ENCODE measurements around the gene USP17L27.
"Not testable (repeated sequence)": the region's sequence is repeated elsewhere in the genome, so short reads cannot be mapped to it uniquely, and the experiment has no call there.

USP17L27 gene

DNA sequence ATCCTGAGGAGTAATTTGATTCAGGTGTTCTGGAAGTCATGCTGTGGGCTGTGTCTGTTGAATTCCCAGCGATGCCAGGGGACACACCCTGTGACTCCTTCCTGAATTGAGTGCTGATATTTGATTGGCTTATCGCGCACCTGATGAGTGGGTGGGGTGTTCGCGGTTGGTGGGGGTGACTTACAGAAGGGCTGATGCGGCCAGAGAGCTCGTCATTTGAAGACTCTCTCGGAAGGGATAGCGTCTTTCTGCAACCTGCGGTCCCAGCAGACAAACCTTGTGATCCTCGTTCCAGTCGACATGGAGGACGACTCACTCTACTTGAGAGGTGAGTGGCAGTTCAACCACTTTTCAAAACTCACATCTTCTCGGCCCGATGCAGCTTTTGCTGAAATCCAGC is at the start of gene USP17L27:
Gene USP17L27 (plus strand): TSS at position 301 of the 400 bp plus-strand sequence. CDS start 0 bp downstream, at position 301.
- H3K4me3 ChIP-seq (ENCODE audit: low read depth, low read length); DNase-seq (ENCODE audit: low read depth); in situ Hi-C loops (cut with HindIII; ENCODE audit: low sequenced_read_pairs): not testable (repeated sequence)

DNA sequence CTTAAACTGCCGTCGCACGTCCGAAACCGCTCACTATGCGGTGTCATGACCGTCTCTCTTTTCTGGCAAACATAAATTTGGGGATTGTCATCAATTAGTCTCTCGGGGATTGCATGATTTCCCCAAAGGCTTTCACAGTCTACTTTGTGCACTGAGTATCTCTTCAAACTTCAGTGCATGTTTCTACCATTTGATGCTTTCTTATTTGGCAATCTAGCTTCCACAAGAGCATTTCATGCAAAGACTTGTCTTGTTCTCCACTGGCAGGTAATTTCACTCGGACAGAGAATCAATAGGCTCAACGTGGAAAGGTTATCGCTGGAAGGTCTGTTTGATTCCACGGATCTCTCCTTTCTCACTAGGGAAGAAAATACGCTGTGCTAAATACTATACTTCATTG is 19.8 kb upstream of the USP17L27 start:
- DNase-seq (ENCODE audit: low read depth); in situ Hi-C loops (cut with HindIII; ENCODE audit: low sequenced_read_pairs): not testable (repeated sequence)

GRCh38 chr4:9324865-9325264 is 19.1 kb upstream of the USP17L27 start, which contains the start of gene USP17L24:
TSS of gene USP17L24 (plus strand) at chr4:9325165. CDS start at chr4:9325165, 0 bp downstream.
- in situ Hi-C loops (cut with HindIII; ENCODE audit: low sequenced_read_pairs); DNase-seq (ENCODE audit: low read depth); H3K4me3 ChIP-seq (ENCODE audit: low read depth, low read length): not testable (repeated sequence)

More for the DNA sequence above, 19.8 kb upstream of the USP17L27 start:
- H3K4me3 ChIP-seq (ENCODE audit: low read depth, low read length), result not testable (repeated sequence)

- DNase-seq (ENCODE audit: low read depth); in situ Hi-C loops (cut with HindIII; ENCODE audit: low sequenced_read_pairs); H3K4me3 ChIP-seq (ENCODE audit: low read depth, low read length): not testable (repeated sequence)
Measured at GRCh38 chr4:9329611-9330010, 14.3 kb upstream of the USP17L27 start, which contains the start of gene USP17L25. TSS of gene USP17L25 (plus strand) at chr4:9329911. CDS start at chr4:9329911, 0 bp downstream.

GRCh38 chr4:9334358-9334757 is 9.6 kb upstream of the USP17L27 start, which contains the start of gene USP17L26:
TSS of gene USP17L26 (plus strand) at chr4:9334658. CDS start at chr4:9334658, 0 bp downstream.
- DNase-seq (ENCODE audit: low read depth); in situ Hi-C loops (cut with HindIII; ENCODE audit: low sequenced_read_pairs); H3K4me3 ChIP-seq (ENCODE audit: low read depth, low read length): not testable (repeated sequence)

GRCh38 chr4:9339103-9339502 is 4.8 kb upstream of the USP17L27 start, which contains the start of gene USP17L5:
TSS of gene USP17L5 (plus strand) at chr4:9339403. CDS start at chr4:9339403, 0 bp downstream.
- H3K4me3 ChIP-seq (ENCODE audit: low read depth, low read length); in situ Hi-C loops (cut with HindIII; ENCODE audit: low sequenced_read_pairs); DNase-seq (ENCODE audit: low read depth): not testable (repeated sequence)

DNA sequence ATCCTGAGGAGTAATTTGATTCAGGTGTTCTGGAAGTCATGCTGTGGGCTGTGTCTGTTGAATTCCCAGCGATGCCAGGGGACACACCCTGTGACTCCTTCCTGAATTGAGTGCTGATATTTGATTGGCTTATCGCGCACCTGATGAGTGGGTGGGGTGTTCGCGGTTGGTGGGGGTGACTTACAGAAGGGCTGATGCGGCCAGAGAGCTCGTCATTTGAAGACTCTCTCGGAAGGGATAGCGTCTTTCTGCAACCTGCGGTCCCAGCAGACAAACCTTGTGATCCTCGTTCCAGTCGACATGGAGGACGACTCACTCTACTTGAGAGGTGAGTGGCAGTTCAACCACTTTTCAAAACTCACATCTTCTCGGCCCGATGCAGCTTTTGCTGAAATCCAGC is 4.6 kb downstream of the USP17L27 start, which contains the start of gene USP17L28:
Gene USP17L28 (plus strand): TSS at position 301 of the 400 bp plus-strand sequence. CDS start 0 bp downstream, at position 301.
- DNase-seq (ENCODE audit: low read depth); in situ Hi-C loops (cut with HindIII; ENCODE audit: low sequenced_read_pairs); H3K4me3 ChIP-seq (ENCODE audit: low read depth, low read length): not testable (repeated sequence)

DNA sequence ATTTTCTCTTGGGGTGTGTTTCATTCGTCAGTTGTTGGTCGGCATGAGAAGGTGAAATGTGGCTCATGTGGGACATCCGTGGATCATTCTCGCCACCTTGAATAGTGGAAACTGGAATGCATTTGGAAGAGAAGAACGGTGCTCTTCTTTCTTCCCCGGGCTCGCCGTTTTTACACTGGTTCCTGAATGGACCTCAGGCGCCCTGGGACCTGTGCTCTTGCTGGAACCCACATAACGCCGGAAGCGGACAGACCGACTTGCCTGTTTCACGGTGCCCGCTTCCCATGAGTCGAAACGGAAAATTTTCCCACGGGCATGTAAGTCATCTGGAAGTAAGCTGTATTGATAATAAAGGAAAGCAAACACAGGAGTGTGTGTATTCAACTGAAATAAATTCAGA is 6.9 kb downstream of the USP17L27 start:
- DNase-seq (ENCODE audit: low read depth); H3K4me3 ChIP-seq (ENCODE audit: low read depth, low read length); in situ Hi-C loops (cut with HindIII; ENCODE audit: low sequenced_read_pairs): not testable (repeated sequence)

GRCh38 chr4:9353338-9353737 is 9.4 kb downstream of the USP17L27 start, which contains the start of gene USP17L29:
TSS of gene USP17L29 (plus strand) at chr4:9353638. CDS start at chr4:9353638, 0 bp downstream.
- in situ Hi-C loops (cut with HindIII; ENCODE audit: low sequenced_read_pairs); DNase-seq (ENCODE audit: low read depth); H3K4me3 ChIP-seq (ENCODE audit: low read depth, low read length): not testable (repeated sequence)

DNA sequence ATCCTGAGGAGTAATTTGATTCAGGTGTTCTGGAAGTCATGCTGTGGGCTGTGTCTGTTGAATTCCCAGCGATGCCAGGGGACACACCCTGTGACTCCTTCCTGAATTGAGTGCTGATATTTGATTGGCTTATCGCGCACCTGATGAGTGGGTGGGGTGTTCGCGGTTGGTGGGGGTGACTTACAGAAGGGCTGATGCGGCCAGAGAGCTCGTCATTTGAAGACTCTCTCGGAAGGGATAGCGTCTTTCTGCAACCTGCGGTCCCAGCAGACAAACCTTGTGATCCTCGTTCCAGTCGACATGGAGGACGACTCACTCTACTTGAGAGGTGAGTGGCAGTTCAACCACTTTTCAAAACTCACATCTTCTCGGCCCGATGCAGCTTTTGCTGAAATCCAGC is 18.9 kb downstream of the USP17L27 start, which contains the start of gene USP17L30:
Gene USP17L30 (plus strand): TSS at position 301 of the 400 bp plus-strand sequence. CDS start 0 bp downstream, at position 301.
- in situ Hi-C loops (cut with HindIII; ENCODE audit: low sequenced_read_pairs); H3K4me3 ChIP-seq (ENCODE audit: low read depth, low read length); DNase-seq (ENCODE audit: low read depth): not testable (repeated sequence)

DNA sequence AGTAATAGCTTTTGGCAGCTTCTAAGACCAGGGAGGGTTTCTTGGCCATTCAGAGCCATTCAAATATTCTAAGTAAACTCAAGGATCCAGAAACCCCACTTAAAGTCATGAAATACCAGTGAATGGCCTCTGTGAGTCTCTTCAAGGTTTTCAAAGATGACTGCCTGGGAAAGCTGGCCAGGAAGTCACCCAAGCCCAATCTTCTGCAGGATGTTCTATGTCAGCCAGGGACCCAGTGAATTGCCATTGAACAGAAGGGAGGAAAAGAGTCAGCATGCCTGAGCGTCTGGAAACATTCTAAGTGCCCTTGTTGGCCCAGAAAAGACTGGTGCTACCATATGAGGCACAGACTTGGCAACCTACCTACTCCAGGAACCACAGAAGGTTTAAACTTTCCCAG is 35.9 kb downstream of the USP17L27 start:
- in situ Hi-C loops (cut with HindIII; ENCODE audit: low sequenced_read_pairs); DNase-seq (ENCODE audit: low read depth); H3K4me3 ChIP-seq (ENCODE audit: low read depth, low read length): not testable (repeated sequence)

DNA sequence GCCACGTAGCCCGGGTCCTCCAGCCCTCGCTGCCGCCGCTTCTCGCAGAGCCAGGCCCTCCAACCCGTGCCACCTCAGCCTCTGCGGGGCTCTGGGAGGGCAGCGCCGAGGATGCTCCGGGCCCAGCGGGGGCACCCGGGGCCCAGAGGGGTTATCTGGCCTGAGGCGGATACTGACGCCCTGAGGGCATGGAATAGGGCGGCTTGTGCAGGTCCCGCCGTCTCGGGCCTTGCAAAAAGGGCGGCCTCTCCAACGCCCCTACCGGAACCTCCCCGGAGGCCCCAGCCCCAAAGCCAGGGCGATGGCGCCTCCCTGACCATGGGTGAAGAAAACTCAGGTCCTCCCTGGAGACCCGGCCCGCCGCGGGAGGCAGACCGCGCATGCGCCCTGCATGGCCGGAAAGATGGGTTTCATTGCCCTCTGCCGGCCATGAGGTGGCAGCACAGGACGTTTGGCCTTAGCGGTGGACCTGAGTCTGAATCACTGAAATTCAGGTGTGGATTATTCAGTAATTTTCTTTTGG is 37.1 kb downstream of the USP17L27 start:
- DNase-seq (ENCODE audit: low read depth); in situ Hi-C loops (cut with HindIII; ENCODE audit: low sequenced_read_pairs): not testable (repeated sequence)
- peak overlapping the region; percentile 24 for H3K4me3 ChIP-seq (ENCODE audit: low read depth, low read length)
- TF ChIP-seq CTCF (IDR thresholded peaks at IDR 0.05; ENCODE audit: low read depth, low read length, missing control alignments), result peak; percentile 6

Data from astrocyte of the cerebellum (primary cell).